Keratinocyte (primary cell): ENCODE measurements around the gene ZNF124.
"Not testable (repeated sequence)": the region's sequence is repeated elsewhere in the genome, so short reads cannot be mapped to it uniquely, and the experiment has no call there.

Experiments
- EZH2 ChIP-seq: IDR thresholded peaks from one replicate; pipeline ENCODE4 v1.6.1; 2012; ENCODE audit warnings: inconsistent platforms, mild to moderate bottlenecking, low read length, moderate library complexity
- TF ChIP-seq, protein P1 (sequence below), 3 experiments: IDR thresholded peaks in 1 of 3; conservative IDR thresholded peaks in 1 of 3; optimal IDR thresholded peaks in 1 of 3; 2 replicates in 2 of 3; 3 replicates in 1 of 3; pipeline versions ENCODE3 to v1.5.1; 2011; ENCODE audit warnings: low read length in 3 of 3, mild to moderate bottlenecking in 3 of 3, moderate library complexity in 2 of 3, control low read depth in 1 of 3, inconsistent platforms in 1 of 3; ENCODE audit not compliant: insufficient read depth in 2 of 3; ENCODE audit errors: extremely low read depth in 1 of 3

- TF ChIP-seq EZH2 = not testable (repeated sequence)
- TF ChIP-seq, protein P1, sequence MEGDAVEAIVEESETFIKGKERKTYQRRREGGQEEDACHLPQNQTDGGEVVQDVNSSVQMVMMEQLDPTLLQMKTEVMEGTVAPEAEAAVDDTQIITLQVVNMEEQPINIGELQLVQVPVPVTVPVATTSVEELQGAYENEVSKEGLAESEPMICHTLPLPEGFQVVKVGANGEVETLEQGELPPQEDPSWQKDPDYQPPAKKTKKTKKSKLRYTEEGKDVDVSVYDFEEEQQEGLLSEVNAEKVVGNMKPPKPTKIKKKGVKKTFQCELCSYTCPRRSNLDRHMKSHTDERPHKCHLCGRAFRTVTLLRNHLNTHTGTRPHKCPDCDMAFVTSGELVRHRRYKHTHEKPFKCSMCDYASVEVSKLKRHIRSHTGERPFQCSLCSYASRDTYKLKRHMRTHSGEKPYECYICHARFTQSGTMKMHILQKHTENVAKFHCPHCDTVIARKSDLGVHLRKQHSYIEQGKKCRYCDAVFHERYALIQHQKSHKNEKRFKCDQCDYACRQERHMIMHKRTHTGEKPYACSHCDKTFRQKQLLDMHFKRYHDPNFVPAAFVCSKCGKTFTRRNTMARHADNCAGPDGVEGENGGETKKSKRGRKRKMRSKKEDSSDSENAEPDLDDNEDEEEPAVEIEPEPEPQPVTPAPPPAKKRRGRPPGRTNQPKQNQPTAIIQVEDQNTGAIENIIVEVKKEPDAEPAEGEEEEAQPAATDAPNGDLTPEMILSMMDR (optimal IDR thresholded peaks at IDR 0.05 in 1 of 3, IDR thresholded peaks at IDR 0.05 in 1 of 3, conservative IDR thresholded peaks at IDR 0.05 in 1 of 3; ENCODE audit: extremely low read depth in 1 of 3, insufficient read depth in 2 of 3, low read length in 3 of 3) = not testable (repeated sequence)
Observed at GRCh38 chr1:247127519-247128282, 44.1 kb downstream of the ZNF124 start.
